CD4-positive, alpha-beta T cell treated with Interleukin-6 at 100 ng/mL for 8 hours (primary cell): Measurements from ENCODE around the gene LNPEP.

Experiments
- DNase-seq: peaks from one replicate; pipeline ENCODE4 v3.0.0-alpha.2; 2020; ENCODE audit warnings: mixed read lengths, low spot score

LNPEP gene

DNA sequence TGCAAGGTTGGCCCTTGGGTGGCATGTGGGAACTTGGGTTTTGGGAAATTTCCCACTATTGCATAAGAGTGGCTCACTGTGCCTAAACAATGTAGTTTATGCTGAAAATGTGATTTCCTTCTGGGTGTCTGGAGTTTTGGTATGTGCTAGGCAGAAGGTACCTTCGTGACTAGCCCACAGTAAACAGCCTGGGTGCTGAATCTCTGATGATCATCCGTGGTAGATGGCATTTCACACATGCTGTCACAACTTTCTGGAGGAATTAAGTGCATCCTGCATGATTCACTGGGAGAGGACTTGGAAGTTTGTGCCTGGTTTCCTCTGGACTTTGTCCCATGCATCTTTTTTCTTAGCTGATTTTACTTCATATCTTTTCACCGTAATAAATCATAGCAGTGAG, 64.5 kb downstream of the LNPEP start:
- no peak for DNase-seq

GRCh38 chr5:97002983-97003382, 67.1 kb downstream of the LNPEP start:
- DNase-seq = no peak

DNA sequence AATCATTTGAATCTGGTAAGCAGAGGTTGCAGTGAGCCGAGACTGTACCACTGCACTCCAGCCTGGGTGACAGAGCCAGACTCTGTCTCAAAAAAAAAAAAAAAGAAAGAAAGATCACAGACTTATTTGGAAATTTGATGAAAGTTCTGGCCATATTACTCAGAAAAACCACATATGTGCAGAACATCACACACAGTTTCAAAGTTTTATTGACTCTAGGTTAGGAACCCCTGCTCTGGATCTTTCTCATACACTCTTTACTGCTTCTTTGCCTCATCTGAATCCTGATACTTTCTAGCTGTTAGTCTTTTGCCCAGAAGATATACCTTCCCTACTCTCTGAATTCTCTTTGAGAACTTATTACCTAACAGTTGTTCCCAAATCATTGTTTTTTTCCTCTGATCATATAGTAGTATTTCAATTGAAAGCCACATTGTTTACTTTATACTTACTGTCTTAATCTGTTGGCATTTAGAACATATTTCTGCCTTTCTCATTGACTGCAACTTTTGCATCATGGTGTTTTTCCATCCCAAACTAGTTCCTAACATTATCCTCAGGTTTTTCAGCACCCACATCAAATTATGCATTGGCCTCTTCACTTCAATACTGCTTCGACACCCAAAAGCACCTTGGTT, 68.7 kb downstream of the LNPEP start:
- no peak for DNase-seq

DNA sequence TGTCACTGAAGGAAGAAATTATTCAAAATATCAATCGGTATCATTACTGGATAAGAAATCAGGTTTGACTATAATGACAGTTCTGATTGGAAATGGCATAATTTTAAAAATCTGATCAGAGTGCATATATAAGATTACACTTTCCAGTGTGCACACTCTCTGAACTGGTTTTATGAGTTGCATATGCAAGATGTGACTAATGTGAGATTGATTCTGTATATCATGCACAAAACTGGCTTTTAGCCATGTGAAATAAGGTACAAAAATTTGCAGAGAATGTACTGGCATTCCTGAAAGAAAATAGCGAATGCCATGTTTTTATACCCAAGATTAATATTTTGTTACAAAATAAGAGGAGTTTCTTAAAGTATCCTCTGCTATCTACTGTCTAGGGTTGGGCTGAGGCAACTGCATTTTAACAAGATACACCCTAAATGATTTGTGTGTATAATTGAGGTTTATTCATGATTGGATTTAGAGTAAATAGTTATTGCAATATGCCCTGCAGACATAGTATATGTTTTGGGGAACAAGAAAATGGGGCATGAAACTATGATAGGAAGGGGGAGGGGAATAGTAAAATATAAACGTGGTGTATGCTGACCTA, 70.7 kb downstream of the LNPEP start:
- DNase-seq = no peak

- peak; percentile 52 for DNase-seq
Measured at GRCh38 chr5:97009212-97009898, 73.5 kb downstream of the LNPEP start.

DNA sequence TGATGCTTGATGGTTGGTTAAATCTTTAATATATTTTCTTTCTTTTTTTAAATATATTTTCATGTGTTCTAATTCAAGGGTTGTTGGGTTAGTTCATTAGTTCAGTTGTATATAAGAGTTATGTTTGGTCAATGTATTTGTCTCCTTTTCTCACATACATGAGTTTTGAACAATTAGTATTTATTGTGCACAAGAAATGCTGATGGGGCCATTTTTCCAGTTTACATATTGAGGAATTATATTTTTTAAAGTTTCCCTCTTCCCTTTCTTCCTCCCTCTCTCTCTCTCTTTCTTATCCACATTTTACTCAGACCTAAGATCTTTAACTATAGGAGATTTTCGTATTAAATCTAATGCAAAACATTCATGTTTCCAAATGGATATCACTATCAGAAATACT, 74.0 kb downstream of the LNPEP start:
- DNase-seq = no peak

DNA sequence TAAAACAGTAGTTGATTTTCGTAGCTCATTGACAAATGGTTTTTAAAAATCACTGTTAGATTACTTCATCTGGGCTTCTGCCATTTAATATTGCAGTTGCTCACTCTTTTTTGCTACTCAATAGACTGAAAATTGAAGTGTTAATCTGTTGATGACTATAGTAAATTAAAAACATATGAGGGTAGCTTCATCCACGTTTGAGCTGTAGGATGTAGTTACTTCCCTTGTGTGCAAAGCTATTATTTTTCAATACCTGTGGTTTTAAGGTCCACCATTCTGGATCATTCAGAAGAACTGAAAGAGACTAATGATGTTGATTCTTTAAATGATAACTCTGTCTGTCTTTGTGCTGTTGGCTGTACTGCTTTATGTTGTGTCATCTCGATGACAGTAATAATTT, 74.7 kb downstream of the LNPEP start:
- DNase-seq = no peak

DNA sequence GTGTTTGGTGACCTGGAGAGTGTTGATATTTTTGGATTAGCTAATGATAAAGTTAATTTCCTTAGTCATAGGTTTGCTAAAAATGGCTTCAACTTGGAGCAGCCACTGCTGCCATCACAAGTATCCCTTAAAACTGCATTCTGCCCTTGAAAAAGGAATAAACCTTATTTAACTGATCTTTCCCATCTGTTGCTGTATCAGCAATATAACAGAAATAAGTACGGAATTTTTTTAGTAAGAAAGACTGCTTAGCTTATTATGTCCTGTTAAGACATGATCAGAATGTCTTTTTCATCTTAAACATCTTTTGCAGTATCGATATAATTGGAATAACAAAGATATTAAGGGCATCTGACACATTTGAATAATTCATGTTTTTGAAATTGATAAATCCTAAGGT, 75.7 kb downstream of the LNPEP start:
- DNase-seq = no peak

- DNase-seq = no peak
Measured at GRCh38 chr5:97019435-97020117, 83.7 kb downstream of the LNPEP start.

DNA sequence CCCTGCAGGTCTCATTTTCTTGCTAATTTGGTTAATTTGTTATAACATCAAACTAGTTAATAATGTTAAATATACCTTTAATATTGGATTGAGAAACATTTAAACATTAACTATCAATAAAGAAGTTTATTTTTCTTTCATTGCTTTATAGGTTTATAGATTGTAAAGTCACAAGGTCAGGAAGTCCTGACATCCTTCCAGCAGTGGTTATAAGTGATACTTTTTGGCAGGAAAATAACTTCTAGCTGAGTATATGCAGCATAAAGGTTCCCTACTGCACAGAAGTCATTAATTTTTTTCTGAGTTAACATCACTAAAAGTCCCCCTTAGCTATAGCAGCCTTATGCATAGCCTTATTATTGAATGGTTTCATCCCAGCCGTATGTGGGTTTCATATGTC, 85.5 kb downstream of the LNPEP start:
- no peak for DNase-seq

GRCh38 chr5:97022898-97023297, 87.0 kb downstream of the LNPEP start:
- DNase-seq = no peak

GRCh38 chr5:97026721-97027120, 90.8 kb downstream of the LNPEP start:
- no peak for DNase-seq

- no peak for DNase-seq
Measured at GRCh38 chr5:97037819-97038218, 101.9 kb downstream of the LNPEP start.

DNA sequence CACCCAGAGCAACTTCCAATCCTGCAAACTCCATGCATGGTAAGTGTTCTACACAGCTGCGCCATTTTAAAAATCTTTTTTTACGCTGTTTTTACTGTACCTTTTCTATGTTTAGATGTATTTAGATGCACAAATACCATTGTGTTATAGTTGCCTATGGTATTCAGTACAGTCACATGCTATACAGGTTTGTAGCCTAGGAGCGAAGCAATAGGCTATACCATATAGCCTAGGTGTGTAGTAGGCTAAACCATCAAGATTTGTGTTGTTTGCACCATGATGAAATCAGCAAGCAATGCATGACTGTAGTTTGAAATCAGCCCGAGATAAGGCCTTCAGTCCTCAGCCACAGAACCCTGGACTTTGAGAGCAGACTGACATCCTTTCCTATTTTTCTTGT, 105.4 kb downstream of the LNPEP start:
- DNase-seq = no peak

DNA sequence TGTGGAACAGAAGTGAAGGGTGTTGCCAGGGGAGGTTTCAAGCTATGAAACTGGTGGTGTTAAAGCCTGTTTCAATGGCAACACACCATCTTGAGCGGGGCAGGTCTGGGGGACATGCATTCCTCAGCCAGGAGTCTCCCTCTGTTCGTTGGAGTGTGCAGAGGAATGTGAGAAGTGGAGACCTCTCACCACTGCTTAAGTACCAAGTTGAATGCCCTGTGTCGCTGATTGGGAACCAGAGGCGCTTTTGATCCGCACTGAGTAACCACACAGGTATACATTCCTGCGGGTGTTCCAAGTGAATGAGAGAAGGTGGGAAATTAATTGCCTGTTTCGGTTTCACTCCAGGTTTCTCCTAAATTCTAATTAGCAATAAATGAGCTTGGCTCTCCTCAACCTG, 107.1 kb downstream of the LNPEP start:
- no peak for DNase-seq

- DNase-seq = no peak
Measured at GRCh38 chr5:97043511-97043910, 107.6 kb downstream of the LNPEP start.

DNA sequence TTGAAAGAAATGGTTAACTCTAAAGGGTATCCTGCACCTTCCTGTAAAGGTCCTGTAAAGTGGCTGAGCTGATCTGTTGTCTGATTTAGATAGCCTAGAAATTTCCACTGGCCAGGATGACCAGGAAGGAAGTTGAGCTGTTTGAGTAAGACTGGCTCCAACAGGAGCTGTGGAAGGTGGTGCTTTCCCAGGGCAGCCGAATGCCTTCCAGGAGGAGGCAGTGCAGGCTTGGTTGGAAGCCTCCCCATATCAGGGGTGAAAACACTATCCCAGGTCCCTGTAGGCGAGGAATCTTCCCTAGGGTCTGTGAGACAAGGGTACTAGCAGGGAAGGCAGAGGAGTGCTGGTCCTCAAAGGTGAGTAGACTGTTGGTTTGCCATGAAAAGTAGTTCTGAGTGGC, 108.2 kb downstream of the LNPEP start:
- no peak for DNase-seq

DNA sequence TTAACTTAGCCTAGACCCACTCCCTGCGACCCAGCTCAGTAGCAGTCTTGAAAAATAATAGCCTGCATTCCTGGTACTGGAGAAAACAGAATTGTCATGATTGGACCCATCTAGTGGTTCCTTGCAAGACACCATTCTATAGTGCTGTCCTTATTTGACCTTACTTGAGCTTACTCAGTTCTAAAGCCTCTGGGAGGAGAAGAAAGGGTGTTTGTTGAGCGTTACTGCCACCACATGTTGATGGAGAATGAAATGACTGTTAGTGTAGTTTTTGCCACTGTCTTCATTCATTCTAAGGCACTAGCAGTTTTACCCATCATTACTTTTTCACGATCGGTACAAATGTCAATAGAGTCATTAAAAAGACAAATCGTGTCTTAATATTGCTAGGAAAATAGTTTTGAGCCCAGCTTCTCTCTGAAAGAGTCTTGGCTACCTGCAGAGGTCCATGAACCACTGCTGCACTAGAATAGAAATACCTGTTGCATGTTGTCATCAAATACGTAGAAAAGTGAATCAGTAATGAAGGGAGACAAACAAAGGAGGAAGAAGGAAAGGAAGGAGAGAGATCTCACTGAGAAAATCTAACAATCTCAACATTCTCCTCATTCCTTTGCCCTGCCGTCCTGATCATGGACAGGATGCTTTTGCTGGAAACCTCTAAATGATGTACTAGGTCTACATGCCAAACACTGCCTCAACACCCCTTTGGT, 110.5 kb downstream of the LNPEP start:
- no peak for DNase-seq

- DNase-seq = no peak
Measured at GRCh38 chr5:97047076-97047475, 111.2 kb downstream of the LNPEP start.

DNA sequence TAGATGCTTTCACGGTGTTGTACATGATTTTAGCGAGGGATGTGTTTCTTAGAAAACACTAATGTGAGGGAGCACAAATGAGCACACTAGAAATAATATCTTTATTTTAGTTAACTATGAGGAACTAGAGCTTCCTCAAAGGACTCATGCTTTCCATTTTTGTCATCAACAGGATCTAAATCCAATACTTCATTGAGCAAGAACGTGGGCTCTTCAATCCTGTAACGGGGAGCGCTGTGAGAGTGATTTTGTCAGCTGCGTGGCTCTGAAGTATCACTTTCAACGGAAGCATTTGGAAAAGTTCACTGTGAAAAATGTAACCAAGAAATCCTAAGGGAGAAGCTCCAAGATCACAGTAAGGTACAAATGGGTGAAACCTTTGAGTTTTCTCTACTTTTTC, 113.3 kb downstream of the LNPEP start:
- no peak for DNase-seq

- DNase-seq = no peak
Measured at GRCh38 chr5:97056263-97056662, 120.4 kb downstream of the LNPEP start.

DNA sequence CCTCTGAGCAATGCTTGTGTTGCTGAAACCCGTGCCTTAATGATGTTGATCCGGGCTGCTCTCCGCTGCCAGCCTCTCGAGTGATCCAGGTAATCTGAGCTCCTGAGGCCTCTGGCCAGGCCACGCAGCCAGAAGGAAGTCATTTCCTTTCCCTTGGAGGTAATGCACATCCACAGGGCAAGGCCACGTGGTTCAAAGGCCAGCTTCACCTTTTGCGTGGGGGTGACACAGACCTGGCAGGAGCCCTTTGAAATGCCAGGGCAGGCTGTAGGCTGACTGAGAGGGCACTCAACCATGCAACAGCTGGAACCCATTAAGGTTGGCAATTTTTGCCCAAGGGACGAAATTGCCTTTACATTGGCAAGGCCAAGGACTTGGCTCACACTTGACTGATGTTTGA, 126.2 kb downstream of the LNPEP start:
- DNase-seq = no peak
